Measurements from ENCODE around the gene SLC39A3. TPM values are rescaled to one million over a fixed set of nuclear protein-coding genes. Genes with fewer than 3 reads are reported as not detected.

The SLC39A3 gene
- total and polyA plus RNA-seq, 2 donors (not counting 1 experiment from before 2014, with no cell fraction given): 23.9 to 28.2 TPM

DNA sequence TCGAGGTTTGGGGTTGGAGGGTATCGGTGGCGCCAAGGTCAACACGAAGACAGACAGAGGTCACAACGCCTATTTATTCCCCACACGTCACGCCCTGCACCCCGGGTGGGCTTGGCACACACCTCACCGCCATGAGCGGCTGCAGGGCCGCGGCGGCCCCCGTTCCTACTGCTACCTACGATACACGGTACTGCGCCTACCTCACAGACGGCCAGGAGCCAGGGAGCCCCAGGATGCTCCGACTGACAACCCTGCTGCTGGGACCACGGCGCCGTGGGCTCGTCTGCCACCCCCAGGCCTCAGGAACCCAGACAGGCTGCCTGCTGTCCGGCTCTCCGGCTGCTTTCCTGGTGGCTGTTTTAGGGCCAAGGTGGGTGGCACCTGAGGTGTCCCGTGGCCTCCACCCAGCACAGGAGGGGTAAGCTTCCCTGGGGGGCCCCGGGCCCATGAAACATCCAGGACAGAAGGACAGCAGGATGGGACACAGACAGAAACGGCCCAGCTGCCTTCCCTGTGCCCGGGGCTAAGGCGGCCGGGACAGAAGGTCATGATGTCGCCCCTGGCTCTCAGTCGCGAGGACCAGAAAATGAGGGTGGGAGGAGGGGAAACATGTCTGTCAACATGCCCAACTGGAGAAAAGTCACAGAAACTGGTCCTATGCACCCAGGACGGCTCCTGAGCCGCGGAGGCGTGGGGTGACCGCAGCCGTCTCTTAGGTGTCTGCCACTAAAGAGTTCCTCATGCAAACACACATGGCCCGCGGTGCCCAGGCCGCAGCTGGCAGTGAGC, 15.0 kb upstream of the SLC39A3 start:
- Histone ChIP-seq H3K27me3 (ENCODE audit: control insufficient read depth, insufficient read depth, low read length) (no peaks in the 10 kb centered on the region), H4K20me1 (ENCODE audit: control insufficient read depth, extremely low read depth, insufficient read depth, low read length) (no peaks in the 10 kb centered on the region), H3K4me2 (ENCODE audit: extremely low read depth, insufficient read depth, low read length) (no peak overlapping the region), H3K4me3 (replicated peaks in 1 of 4; ENCODE audit: control extremely low read depth in 1 of 4, insufficient read depth in 1 of 4, low read depth in 3 of 4, low read length in 4 of 4) (no peak overlapping the region), H3K4me1 (ENCODE audit: control insufficient read depth, extremely low read depth, insufficient read depth, low read length) (no peaks in the 10 kb centered on the region), H3K36me3 (ENCODE audit: control insufficient read depth, insufficient read depth, low read length) (peaks cover 23% of the 10 kb centered on the region), H3K27ac (ENCODE audit: insufficient read depth, low read length) (no peak overlapping the region), H3K79me2 (ENCODE audit: control insufficient read depth, insufficient read depth, low read length) (no peaks in the 10 kb centered on the region), H3K9ac (ENCODE audit: insufficient read depth, low read length) (no peak overlapping the region), H2AFZ (ENCODE audit: low read length) (no peak overlapping the region), H3K9me3 (ENCODE audit: control insufficient read depth, insufficient read depth, low read depth, low read length) (no peaks in the 10 kb centered on the region)
- DNase-seq (ENCODE audit: low read depth in 2 of 2): no peak
- no peak for TF ChIP-seq EZH2 (IDR thresholded peaks at IDR 0.05; ENCODE audit: low read length, missing control alignments)
- TF ChIP-seq CTCF (conservative IDR thresholded peaks at IDR 0.05 in 1 of 2, IDR thresholded peaks at IDR 0.05 in 1 of 2; ENCODE audit: low read depth in 1 of 2, low read length in 2 of 2): no peak

DNA sequence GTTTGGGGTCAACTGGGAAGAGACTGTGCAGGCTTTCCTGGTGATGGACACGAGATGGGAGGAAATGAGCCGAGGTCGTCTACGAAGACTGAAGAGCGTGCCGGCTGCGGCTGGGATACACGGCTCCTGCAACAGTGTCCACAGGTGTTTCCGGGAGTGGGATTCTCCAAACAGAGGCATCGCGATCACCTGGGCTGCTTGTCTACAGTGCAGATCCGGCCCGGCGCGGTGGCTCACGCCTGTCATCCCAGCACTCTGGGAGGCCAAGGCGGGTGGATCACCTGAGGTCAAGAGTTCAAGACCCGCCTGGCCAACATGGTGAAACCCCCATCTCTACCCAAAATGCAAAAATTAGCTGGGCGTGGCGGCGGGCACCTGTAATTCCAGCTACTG, 11.6 kb upstream of the SLC39A3 start:
- no peak for TF ChIP-seq EZH2 (IDR thresholded peaks at IDR 0.05; ENCODE audit: low read length, missing control alignments)
- no peak for TF ChIP-seq CTCF (conservative IDR thresholded peaks at IDR 0.05 in 1 of 2, IDR thresholded peaks at IDR 0.05 in 1 of 2; ENCODE audit: low read depth in 1 of 2, low read length in 2 of 2)

DNA sequence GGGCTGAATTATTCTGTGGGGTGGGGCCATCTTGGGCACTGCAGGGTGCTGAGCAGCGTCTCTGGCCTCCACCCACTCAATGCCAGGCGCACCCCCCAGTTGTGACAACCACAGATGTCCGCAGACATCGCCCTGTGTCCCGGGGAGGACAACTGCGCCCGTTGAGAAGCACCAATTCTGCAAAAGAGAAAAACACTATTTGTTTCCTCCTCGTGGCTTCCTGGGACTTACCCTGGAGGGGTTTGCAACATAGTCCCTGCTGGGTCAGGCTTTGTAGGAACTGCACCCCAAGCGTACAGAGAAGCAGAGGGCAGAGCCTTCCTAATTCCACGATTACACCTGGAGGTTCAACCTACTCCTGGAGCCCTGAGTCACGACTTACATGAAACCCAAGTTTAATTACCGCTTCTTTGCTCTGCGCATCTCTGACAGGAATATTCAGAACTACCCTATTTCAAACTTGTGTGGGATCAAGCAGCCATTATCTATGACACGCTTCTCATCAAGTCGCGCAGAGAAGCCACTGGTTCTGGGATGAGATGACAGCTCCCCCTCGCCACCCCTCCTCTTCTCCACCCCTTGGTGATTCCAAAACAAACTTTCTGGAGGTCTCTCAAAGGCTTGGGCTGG, 11.1 kb upstream of the SLC39A3 start:
- Histone ChIP-seq H3K27ac (ENCODE audit: insufficient read depth, low read length) (no peak overlapping the region), H2AFZ (ENCODE audit: low read length) (no peak overlapping the region), H3K79me2 (ENCODE audit: control insufficient read depth, insufficient read depth, low read length) (no peaks in the 10 kb centered on the region), H3K4me1 (ENCODE audit: control insufficient read depth, extremely low read depth, insufficient read depth, low read length) (no peaks in the 10 kb centered on the region), H3K4me3 (replicated peaks in 1 of 4; ENCODE audit: control extremely low read depth in 1 of 4, insufficient read depth in 1 of 4, low read depth in 3 of 4, low read length in 4 of 4) (no peak overlapping the region), H3K9me3 (ENCODE audit: control insufficient read depth, insufficient read depth, low read depth, low read length) (no peaks in the 10 kb centered on the region), H4K20me1 (ENCODE audit: control insufficient read depth, extremely low read depth, insufficient read depth, low read length) (no peaks in the 10 kb centered on the region), H3K27me3 (ENCODE audit: control insufficient read depth, insufficient read depth, low read length) (no peaks in the 10 kb centered on the region), H3K4me2 (ENCODE audit: extremely low read depth, insufficient read depth, low read length) (no peak overlapping the region), H3K9ac (ENCODE audit: insufficient read depth, low read length) (no peak overlapping the region), H3K36me3 (ENCODE audit: control insufficient read depth, insufficient read depth, low read length) (peaks cover 10% of the 10 kb centered on the region)
- TF ChIP-seq EZH2 (IDR thresholded peaks at IDR 0.05; ENCODE audit: low read length, missing control alignments) (no peak), CTCF (conservative IDR thresholded peaks at IDR 0.05 in 1 of 2, IDR thresholded peaks at IDR 0.05 in 1 of 2; ENCODE audit: low read depth in 1 of 2, low read length in 2 of 2) (no peak)
- no peak for DNase-seq (ENCODE audit: low read depth in 2 of 2)

More for the DNA sequence above, 11.6 kb upstream of the SLC39A3 start:
- Histone ChIP-seq H3K9ac (ENCODE audit: insufficient read depth, low read length) (no peak overlapping the region), H3K9me3 (ENCODE audit: control insufficient read depth, insufficient read depth, low read depth, low read length) (no peaks in the 10 kb centered on the region), H3K27ac (ENCODE audit: insufficient read depth, low read length) (no peak overlapping the region), H3K79me2 (ENCODE audit: control insufficient read depth, insufficient read depth, low read length) (no peaks in the 10 kb centered on the region), H3K36me3 (ENCODE audit: control insufficient read depth, insufficient read depth, low read length) (peaks cover 10% of the 10 kb centered on the region), H4K20me1 (ENCODE audit: control insufficient read depth, extremely low read depth, insufficient read depth, low read length) (no peaks in the 10 kb centered on the region), H2AFZ (ENCODE audit: low read length) (no peak overlapping the region), H3K4me3 (replicated peaks in 1 of 4; ENCODE audit: control extremely low read depth in 1 of 4, insufficient read depth in 1 of 4, low read depth in 3 of 4, low read length in 4 of 4) (no peak overlapping the region), H3K27me3 (ENCODE audit: control insufficient read depth, insufficient read depth, low read length) (no peaks in the 10 kb centered on the region), H3K4me2 (ENCODE audit: extremely low read depth, insufficient read depth, low read length) (no peak overlapping the region), H3K4me1 (ENCODE audit: control insufficient read depth, extremely low read depth, insufficient read depth, low read length) (no peaks in the 10 kb centered on the region)
- DNase-seq (ENCODE audit: low read depth in 2 of 2): no peak
